A549 (cell line): ENCODE measurements around the gene GPBP1. TPM values are rescaled to one million over a fixed set of nuclear protein-coding genes. Genes with fewer than 3 reads are reported as not detected.

ENCODE experiments used
- ATAC-seq, 2 experiments: fragments of 200-7000 bp in 1 of 2; fragments of >200 bp in 1 of 2; cut with Nextera tagmentation in 1 of 2; cut with Tn5 transposase in 1 of 2; 3 replicates each; pipeline versions ENCODE4 v1.8.0 to v1.9.1; 2018 to 2020; ENCODE audit warnings: mild to moderate bottlenecking in 1 of 2, moderate library complexity in 1 of 2
- CTCF ChIA-PET: fragments of 300-600 bp; sonication (Branson Sonifier 250); formaldehyde crosslinking; extraction: SDS; loops from one replicate; lab custom pipeline; 2021; ENCODE audit warnings: antibody characterized with exemption, inconsistent platforms; lab: Yijun Ruan, JAX
- POLR2A ChIA-PET: fragments of 350-600 bp; formaldehyde crosslinking; extraction: SDS; loops from one replicate; lab custom pipeline; 2021; ENCODE audit warnings: antibody characterized with exemption, inconsistent platforms; lab: Yijun Ruan, JAX
- DNase-seq, 2 experiments: peaks; one replicate each; pipeline versions ENCODE4 v3.0.0 to v3.0.0-alpha.2; 2011 to 2016; ENCODE audit warnings: low read depth in 1 of 2, low spot score in 1 of 2
- FAIRE-seq: peaks from 2 replicates; lab custom pipeline; 2011; peaks lifted over from hg19 to GRCh38; lab: Jason Lieb, UNC
- H3K27ac ChIP-seq, 2 experiments: fragments of >200 bp; sonication (Bioruptor Twin); formaldehyde crosslinking; 3 replicates each; pipeline ENCODE4 v1.5.1; 2016 to 2017
- H3K4me1 ChIP-seq: fragments of >200 bp; sonication (Bioruptor Twin); formaldehyde crosslinking; 3 replicates; pipeline ENCODE4 v1.6.1; 2016
- H3K4me2 ChIP-seq: fragments of >200 bp; sonication (Bioruptor Twin); formaldehyde crosslinking; 3 replicates; pipeline ENCODE4 v1.6.1; 2016
- H3K4me3 ChIP-seq: fragments of >200 bp; sonication (Bioruptor Twin); formaldehyde crosslinking; 3 replicates; pipeline ENCODE4 v1.5.1; 2016
- H3K9me3 ChIP-seq: fragments of >200 bp; sonication (Bioruptor Twin); formaldehyde crosslinking; 3 replicates; pipeline ENCODE4 v1.6.1; 2016
- CHD2 ChIP-seq: fragments of 150-350 bp; IDR thresholded peaks from 2 replicates; pipeline ENCODE4 v1.6.1; 2014; ENCODE audit warnings: low read length; ENCODE audit not compliant: partially characterized antibody
- EHF ChIP-seq: fragments of 250-450 bp; sonication (Bioruptor Pico); IDR thresholded peaks from 2 replicates; pipeline ENCODE4 v1.5.0; 2020; ENCODE audit warnings: mild to moderate bottlenecking
- ELK1 ChIP-seq: fragments of 150-350 bp; IDR thresholded peaks from 2 replicates; pipeline ENCODE4 v1.6.1; 2014; ENCODE audit warnings: low read depth, mild to moderate bottlenecking, low read length
- HES2 ChIP-seq: fragments of >200 bp; sonication (Bioruptor Twin); formaldehyde crosslinking; IDR thresholded peaks from 2 replicates; pipeline ENCODE4 v1.6.1; 2016
- HMGXB4 ChIP-seq: fragments of 250-450 bp; sonication (Bioruptor Pico); IDR thresholded peaks from 2 replicates; pipeline ENCODE4 v1.5.0; 2021; ENCODE audit warnings: mild to moderate bottlenecking, moderate library complexity, borderline replicate concordance
- HOXB13 ChIP-seq: fragments of 250-450 bp; sonication (Bioruptor Pico); IDR thresholded peaks from 2 replicates; pipeline ENCODE4 v1.5.0; 2020; ENCODE audit warnings: low read depth, mild to moderate bottlenecking, moderate library complexity
- JUNB ChIP-seq: fragments of >200 bp; sonication (Bioruptor Twin); formaldehyde crosslinking; IDR thresholded peaks from 2 replicates; pipeline ENCODE4 v1.6.1; 2016
- MAFK ChIP-seq: fragments of 450-650 bp; IDR thresholded peaks from 2 replicates; pipeline ENCODE4 v1.6.1; 2014; ENCODE audit not compliant: partially characterized antibody
- MAZ ChIP-seq: fragments of 150-350 bp; IDR thresholded peaks from 2 replicates; pipeline ENCODE4 v1.6.1; 2014; ENCODE audit warnings: antibody characterized with exemption, low read depth, low read length, borderline replicate concordance
- NFE2L2 ChIP-seq: fragments of 150-350 bp; conservative IDR thresholded peaks from 2 replicates; pipeline ENCODE4 v1.6.1; 2014; ENCODE audit warnings: low read length
- PBX3 ChIP-seq: IDR thresholded peaks from 2 replicates; pipeline ENCODE4 v1.6.1; 2012
- POLR2A ChIP-seq: IDR thresholded peaks from 2 replicates; pipeline ENCODE4 v1.6.1; 2012; ENCODE audit warnings: mild to moderate bottlenecking, low read length
- RARB ChIP-seq: fragments of 250-450 bp; sonication (Bioruptor Pico); IDR thresholded peaks from 2 replicates; pipeline ENCODE4 v1.8.0; 2021; ENCODE audit warnings: mild to moderate bottlenecking, moderate library complexity
- RFX5 ChIP-seq: fragments of 450-650 bp; IDR thresholded peaks from 2 replicates; pipeline ENCODE4 v1.7.1; 2014; ENCODE audit warnings: antibody characterized with exemption, mild to moderate bottlenecking, moderate library complexity
- TFCP2L1 ChIP-seq: fragments of 250-450 bp; sonication (Bioruptor Pico); IDR thresholded peaks from 2 replicates; pipeline ENCODE4 v1.5.0; 2021; ENCODE audit warnings: mild to moderate bottlenecking
- TP53 ChIP-seq: fragments of 250-450 bp; sonication (Bioruptor Pico); IDR thresholded peaks from 2 replicates; pipeline ENCODE4 v1.5.0; 2021; ENCODE audit warnings: mild to moderate bottlenecking, moderate library complexity
- ZSCAN20 ChIP-seq: fragments of 250-450 bp; sonication (Bioruptor Pico); IDR thresholded peaks from 2 replicates; pipeline ENCODE4 v1.8.0; 2022; ENCODE audit warnings: mild to moderate bottlenecking, moderate library complexity
- WGBS: methylation state at CpG from one replicate; pipeline ENCODE4 v1.1.6; 2017; ENCODE audit errors: missing lambda C conversion rate; 5-methylcytosine and 5-hydroxymethylcytosine counted together
- polyA plus RNA-seq, 4 experiments: library from polyadenylated mRNA; depleted of rRNA in 3 of 4; stranded (reverse); fragments of >200 nt; fragmentation: RNase III in 1 of 4; extraction: RNeasy Plus Mini Kit Qiagen cat#74134 plus additional on column Dnase treatment in 1 of 4; gene quantifications; 2 replicates in 3 of 4; 3 replicates in 1 of 4; pipeline ENCODE4 v1.2.3, GENCODE V29; 2011 to 2017

The GPBP1 gene
- polyA plus RNA-seq, 2 of the 4 experiments (the other 2 are of a cell fraction) = 31.0 to 86.0 TPM

GRCh38 chr5:57249265-57249874 is 75.5 kb downstream of the GPBP1 start:
- CTCF ChIA-PET = no interaction called here
- FAIRE-seq = no peak

GRCh38 chr5:57258052-57258451 is 84.2 kb downstream of the GPBP1 start:
- Histone ChIP-seq H3K27ac (no peak overlapping the region), H3K9me3 (no peaks in the 10 kb centered on the region), H3K4me2 (no peak overlapping the region), H3K4me3 (no peak overlapping the region), H3K4me1 (no peaks in the 10 kb centered on the region)
- POLR2A ChIA-PET = no interaction called here
- no peak for DNase-seq
- no peak for ATAC-seq
- TF ChIP-seq JUNB (no peak), NFE2L2 (no peak), TP53 (no peak)
- no peak for FAIRE-seq
- CTCF ChIA-PET = no interaction called here
- 93% methylated on average over 4 of the region's 4 CpGs for WGBS

More at GRCh38 chr5:57249265-57249874, 75.5 kb downstream of the GPBP1 start:
- Histone ChIP-seq H3K27ac (no peak overlapping the region), H3K9me3 (no peaks in the 10 kb centered on the region), H3K4me1 (no peaks in the 10 kb centered on the region), H3K4me2 (no peak overlapping the region), H3K4me3 (no peak overlapping the region)
- ATAC-seq (no peak), DNase-seq (no peak)
- 88% methylated on average over 6 of the region's 8 CpGs for WGBS
- POLR2A ChIA-PET = no interaction called here
- TF ChIP-seq ZSCAN20 (CRISPR knock-in tag) = no peak
- TF ChIP-seq RFX5 = no peak
- no peak for TF ChIP-seq EHF (CRISPR knock-in tag)
- no peak for TF ChIP-seq TFCP2L1 (CRISPR knock-in tag)
- no peak for TF ChIP-seq RARB
- no peak for TF ChIP-seq ELK1
- no peak for TF ChIP-seq HMGXB4 (CRISPR knock-in tag)
- no peak for TF ChIP-seq NFE2L2
- TF ChIP-seq MAZ = no peak
- no peak for TF ChIP-seq PBX3
- no peak for TF ChIP-seq HES2
- TF ChIP-seq HOXB13 = no peak

- Histone ChIP-seq H3K4me2 (no peak overlapping the region), H3K4me3 (no peak overlapping the region), H3K4me1 (no peaks in the 10 kb centered on the region), H3K27ac (no peak overlapping the region), H3K9me3 (no peaks in the 10 kb centered on the region)
- ATAC-seq = no peak
- TF ChIP-seq CHD2 = no peak
- no peak for TF ChIP-seq POLR2A
- no peak for TF ChIP-seq HES2
- peak; percentile 97 for TF ChIP-seq MAFK
- CTCF ChIA-PET = interaction anchor here (1.3 kb wide), 1 partner anchor 16 kb away, joined by 3 read pairs; no protein-coding TSS in a partner anchor
- FAIRE-seq = no peak
- WGBS = 72% methylated on average over 1 of the region's 1 CpG
- no peak for DNase-seq
- POLR2A ChIA-PET = no interaction called here
Measured at GRCh38 chr5:57258943-57259342, 85.1 kb downstream of the GPBP1 start.
